HepG2 (cell line): Measurements from ENCODE around the gene ZCCHC4. TPM values are rescaled to one million over a fixed set of nuclear protein-coding genes. Genes with fewer than 3 reads are reported as not detected.
"Not testable (repeated sequence)": the region's sequence is repeated elsewhere in the genome, so short reads cannot be mapped to it uniquely, and the experiment has no call there.

Source experiments
- ATAC-seq: fragments of 200-7000 bp; cut with Tn5 transposase; 3 replicates; pipeline ENCODE4 v1.9.1; 2020; ENCODE audit warnings: mild to moderate bottlenecking, moderate library complexity
- BruUV-seq: library from RNA; stranded (reverse); fragments of 400-500 nt; replicated peaks from 2 replicates; lab custom pipeline; 2021; lab: Mats Ljungman, UMichigan
- CTCF ChIA-PET: fragments of 300-600 bp; formaldehyde crosslinking; extraction: SDS; loops from one replicate; lab custom pipeline; 2021; ENCODE audit warnings: low total read pairs, inconsistent platforms, low intra/inter-chr PET ratio; lab: Yijun Ruan, JAX
- POLR2A ChIA-PET: fragments of 350-600 bp; sonication (Branson Sonifier 250); formaldehyde crosslinking; loops from one replicate; lab custom pipeline; 2020; ENCODE audit warnings: antibody characterized with exemption, inconsistent platforms; lab: Yijun Ruan, JAX
- DNase-seq: peaks from one replicate; pipeline ENCODE4 v3.0.0-alpha.2; 2015; ENCODE audit warnings: low spot score
- FAIRE-seq: peaks from 3 replicates; lab custom pipeline; 2011; peaks lifted over from hg19 to GRCh38; lab: Jason Lieb, UNC
- H2AFZ ChIP-seq: one replicate; pipeline ENCODE4 v1.6.1; 2011; ENCODE audit warnings: low read length, inconsistent platforms
- H3K27ac ChIP-seq: fragments of 300-600 bp; 3 replicates; pipeline ENCODE4 v1.8.0; 2011; ENCODE audit warnings: mixed run types, mild to moderate bottlenecking, mixed read lengths, low read length, inconsistent platforms; ENCODE audit not compliant: insufficient read depth; ENCODE audit errors: extremely low read length
- H3K27me3 ChIP-seq, 2 experiments: fragments of 200-600 bp in 1 of 2; 2 replicates in 1 of 2; 3 replicates in 1 of 2; pipeline versions ENCODE4 v1.6.0 to v1.8.0; 2011; ENCODE audit warnings: low read length in 2 of 2, mild to moderate bottlenecking in 2 of 2, moderate library complexity in 2 of 2, inconsistent platforms in 1 of 2; ENCODE audit not compliant: insufficient read depth in 2 of 2, control insufficient read depth in 1 of 2
- H3K36me3 ChIP-seq, 2 experiments: fragments of 200-600 bp in 1 of 2; replicated peaks in 1 of 2; 2 replicates in 1 of 2; 3 replicates in 1 of 2; pipeline versions ENCODE4 v1.5.1 to v1.8.0; 2011; ENCODE audit warnings: low read length in 2 of 2, inconsistent platforms in 1 of 2; ENCODE audit not compliant: insufficient read depth in 2 of 2, control insufficient read depth in 1 of 2
- H3K4me1 ChIP-seq: 2 replicates; pipeline ENCODE4 v1.5.1; 2012; ENCODE audit warnings: low read length, inconsistent platforms; ENCODE audit not compliant: insufficient read depth
- H3K4me2 ChIP-seq: 2 replicates; pipeline ENCODE4 v1.6.0; 2011; ENCODE audit warnings: low read depth, low read length, inconsistent platforms
- H3K4me3 ChIP-seq, 3 experiments: fragments of 200-600 bp in 1 of 3; sonication (generic), shearing (Covaris generic) in 1 of 3; replicated peaks in 1 of 3; 2 replicates each; pipeline ENCODE4 v1.5.1; 2011 to 2016; ENCODE audit warnings: low read length in 3 of 3, inconsistent platforms in 2 of 3, low read depth in 2 of 3, mild to moderate bottlenecking in 2 of 3, control low read depth in 1 of 3, mixed read lengths in 1 of 3; ENCODE audit not compliant: insufficient read depth in 1 of 3
- H3K79me2 ChIP-seq: one replicate; pipeline ENCODE4 v1.6.1; 2011; ENCODE audit warnings: low read length, inconsistent platforms; ENCODE audit not compliant: insufficient read depth
- H3K9ac ChIP-seq: 2 replicates; pipeline ENCODE4 v1.6.0; 2011; ENCODE audit warnings: mild to moderate bottlenecking, low read depth, low read length, inconsistent platforms; ENCODE audit not compliant: insufficient read depth
- H3K9me3 ChIP-seq: 2 replicates; pipeline ENCODE4 v1.5.1; 2012; ENCODE audit warnings: mild to moderate bottlenecking, low read length
- H4K20me1 ChIP-seq: 2 replicates; pipeline ENCODE4 v1.6.0; 2011; ENCODE audit warnings: inconsistent platforms, mild to moderate bottlenecking, low read length, moderate library complexity; ENCODE audit not compliant: insufficient read depth
- BHLHE40 ChIP-seq: IDR thresholded peaks from 2 replicates; pipeline ENCODE4 v1.6.1; 2011; ENCODE audit warnings: low read length, improper control_type of control experiment
- ETV5 ChIP-seq: IDR thresholded peaks from 2 replicates; pipeline ENCODE4 v1.6.1; 2018; ENCODE audit warnings: missing biosample characterization, missing genetic modification reagents, inconsistent platforms, borderline replicate concordance
- FOXJ3 ChIP-seq: sonication (generic); formaldehyde crosslinking; IDR thresholded peaks from 2 replicates; pipeline ENCODE4 v1.4.0; 2020; ENCODE audit warnings: missing genetic modification reagents, mild to moderate bottlenecking, borderline replicate concordance
- HDAC2 ChIP-seq: sonication (generic); formaldehyde crosslinking; IDR thresholded peaks from 2 replicates; pipeline ENCODE4 v1.4.0; 2020; ENCODE audit warnings: missing genetic modification reagents
- HOXD1 ChIP-seq: sonication (generic); formaldehyde crosslinking; IDR thresholded peaks from 2 replicates; pipeline ENCODE4 v1.5.0; 2020; ENCODE audit warnings: missing genetic modification reagents
- KAT8 ChIP-seq: IDR thresholded peaks from 2 replicates; pipeline ENCODE4 v1.6.1; 2016; ENCODE audit warnings: missing genetic modification reagents, missing compliant biosample characterization
- NFKBIZ ChIP-seq: IDR thresholded peaks from 2 replicates; pipeline ENCODE4 v1.6.1; 2018; ENCODE audit warnings: missing genetic modification reagents, missing compliant biosample characterization
- NR2C2 ChIP-seq: sonication (generic); formaldehyde crosslinking; IDR thresholded peaks from 2 replicates; pipeline ENCODE4 v1.4.0; 2020; ENCODE audit warnings: missing genetic modification reagents, mild to moderate bottlenecking, moderate library complexity, borderline replicate concordance
- RFXAP ChIP-seq: sonication (generic); formaldehyde crosslinking; IDR thresholded peaks from 2 replicates; pipeline ENCODE4 v1.4.0; 2020; ENCODE audit warnings: missing genetic modification reagents, borderline replicate concordance
- RXRB ChIP-seq: IDR thresholded peaks from 2 replicates; pipeline ENCODE4 v1.6.1; 2016; ENCODE audit warnings: borderline replicate concordance, missing genetic modification reagents, missing compliant biosample characterization
- ZFP1 ChIP-seq: IDR thresholded peaks from 2 replicates; pipeline ENCODE4 v1.6.1; 2016
- ZNF331 ChIP-seq: sonication (generic); formaldehyde crosslinking; IDR thresholded peaks from 2 replicates; pipeline ENCODE4 v1.4.0; 2020; ENCODE audit warnings: missing genetic modification reagents
- WGBS: methylation state at CpG from one replicate; pipeline ENCODE4 v1.1.6; 2017; ENCODE audit warnings: low lambda C conversion rate; 5-methylcytosine and 5-hydroxymethylcytosine counted together
- in situ Hi-C: cut with HindIII; loops from 2 replicates; pipeline ENCODE4 v1.10.0; 2017; ENCODE audit warnings: low pct_unique_long_range_greater_than_20kb; ENCODE audit not compliant: extremely low pct_ligation_motif_present
- intact Hi-C: fragments of 100-400 bp; cut with micrococcal nuclease; formaldehyde crosslinking; loops from one replicate; pipeline ENCODE4 v1.10.0; 2022; ENCODE audit not compliant: unreplicated experiment
- polyA plus RNA-seq, 8 experiments: library from polyadenylated mRNA; depleted of rRNA in 3 of 8; stranded (reverse) in 7 of 8; unstranded in 1 of 8; fragments of >200 nt; fragmentation: Illumina TruSeq in 4 of 8; extraction: Trizol in 4 of 8; gene quantifications; 2 replicates each; pipeline versions ENCODE4 v1.2.1 to v1.2.3, GENCODE V29; 2011 to 2016; ENCODE audit warnings: low read depth in 4 of 8, missing spikeins in 1 of 8, mixed read lengths in 1 of 8; ENCODE audit not compliant: insufficient read depth in 1 of 8
- total RNA-seq, 5 experiments: library from RNA; depleted of rRNA; stranded (reverse); fragments of >200 nt; fragmentation: Illumina TruSeq; extraction: Trizol; gene quantifications; 2 replicates each; pipeline ENCODE4 v1.2.3, GENCODE V29; 2016; ENCODE audit warnings: low read depth in 1 of 5
- TF ChIP-seq, protein P1 (sequence below): sonication (generic); formaldehyde crosslinking; conservative IDR thresholded peaks from 2 replicates; pipeline ENCODE4 v1.4.0; 2020; ENCODE audit warnings: mild to moderate bottlenecking, missing genetic modification reagents, moderate library complexity
- TF ChIP-seq, protein P2 (sequence below): IDR thresholded peaks from 2 replicates; pipeline ENCODE4 v1.6.1; 2016
- TF ChIP-seq, protein P3 (sequence below): sonication (generic); formaldehyde crosslinking; IDR thresholded peaks from 2 replicates; pipeline ENCODE4 v1.4.0; 2020; ENCODE audit warnings: missing genetic modification reagents, borderline replicate concordance

The ZCCHC4 gene
- total and polyA plus RNA-seq, 2 of the 13 experiments (the other 11 are each of a cell fraction or from before 2014, with no cell fraction given): 13.2 to 15.0 TPM

DNA sequence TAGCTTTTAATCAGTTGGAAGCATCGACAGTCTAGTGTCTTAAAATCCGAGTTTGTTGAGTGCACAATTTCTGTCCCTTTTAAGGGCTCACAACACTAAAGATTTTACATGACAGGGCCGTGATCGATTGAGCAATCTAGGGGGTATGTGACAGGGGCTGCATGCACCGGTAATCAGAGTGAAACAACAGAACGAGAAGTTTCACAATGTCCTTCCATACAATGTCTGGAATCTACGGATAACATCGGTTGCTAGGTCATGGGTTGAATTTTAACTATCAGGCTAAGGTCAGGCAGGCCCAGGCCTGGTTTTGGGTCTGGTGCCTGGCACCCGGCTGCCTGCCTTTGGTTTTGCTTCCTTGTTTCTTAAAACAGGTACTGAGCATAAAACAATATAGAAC lies 60.0 kb downstream of the ZCCHC4 start:
- H3K79me2 ChIP-seq, H3K9me3 ChIP-seq, H3K36me3 ChIP-seq, H2AFZ ChIP-seq, BruUV-seq, H4K20me1 ChIP-seq, H3K4me3 ChIP-seq, H3K27me3 ChIP-seq, CTCF ChIA-PET: not testable (repeated sequence)
- POLR2A ChIA-PET: interaction anchor here (1.3 kb wide), 1 partner anchor 139 kb away, joined by 3 read pairs; no protein-coding TSS in a partner anchor
- Histone ChIP-seq H3K9ac (peak overlapping the region; percentile 60), H3K27ac (peak overlapping the region; percentile 80), H3K4me2 (peak overlapping the region; percentile 54), H3K4me1 (peaks cover 61% of the 10 kb centered on the region)
- 2% methylated on average over 9 of the region's 9 CpGs for WGBS
- peak; percentile 6; the same call in 1 of the 3 replicates for ATAC-seq
- peak; percentile 78 for FAIRE-seq
- intact Hi-C loops (loop anchor here (10.0 kb wide), 1 partner anchor 138 kb away; the partner anchor contains the start of gene PI4K2B), in situ Hi-C loops (loop anchor here (25.0 kb wide), 1 partner anchor 385 kb away; no protein-coding TSS in a partner anchor)
- peak; percentile 85 for DNase-seq
- TF ChIP-seq NR2C2: peak; percentile 47; the same call in 1 of the 2 replicates
- peak; percentile 49; the same call in 1 of the 2 replicates for TF ChIP-seq NFKBIZ (CRISPR knock-in tag)
- 0 out of 2 replicates have a peak, but pooled peaks have one; percentile 12 for TF ChIP-seq BHLHE40
- TF ChIP-seq HOXD1 (CRISPR knock-in tag): peak; percentile 83
- TF ChIP-seq KAT8 (CRISPR knock-in tag): peak; percentile 55; the same call in 1 of the 2 replicates
- TF ChIP-seq, protein P1, sequence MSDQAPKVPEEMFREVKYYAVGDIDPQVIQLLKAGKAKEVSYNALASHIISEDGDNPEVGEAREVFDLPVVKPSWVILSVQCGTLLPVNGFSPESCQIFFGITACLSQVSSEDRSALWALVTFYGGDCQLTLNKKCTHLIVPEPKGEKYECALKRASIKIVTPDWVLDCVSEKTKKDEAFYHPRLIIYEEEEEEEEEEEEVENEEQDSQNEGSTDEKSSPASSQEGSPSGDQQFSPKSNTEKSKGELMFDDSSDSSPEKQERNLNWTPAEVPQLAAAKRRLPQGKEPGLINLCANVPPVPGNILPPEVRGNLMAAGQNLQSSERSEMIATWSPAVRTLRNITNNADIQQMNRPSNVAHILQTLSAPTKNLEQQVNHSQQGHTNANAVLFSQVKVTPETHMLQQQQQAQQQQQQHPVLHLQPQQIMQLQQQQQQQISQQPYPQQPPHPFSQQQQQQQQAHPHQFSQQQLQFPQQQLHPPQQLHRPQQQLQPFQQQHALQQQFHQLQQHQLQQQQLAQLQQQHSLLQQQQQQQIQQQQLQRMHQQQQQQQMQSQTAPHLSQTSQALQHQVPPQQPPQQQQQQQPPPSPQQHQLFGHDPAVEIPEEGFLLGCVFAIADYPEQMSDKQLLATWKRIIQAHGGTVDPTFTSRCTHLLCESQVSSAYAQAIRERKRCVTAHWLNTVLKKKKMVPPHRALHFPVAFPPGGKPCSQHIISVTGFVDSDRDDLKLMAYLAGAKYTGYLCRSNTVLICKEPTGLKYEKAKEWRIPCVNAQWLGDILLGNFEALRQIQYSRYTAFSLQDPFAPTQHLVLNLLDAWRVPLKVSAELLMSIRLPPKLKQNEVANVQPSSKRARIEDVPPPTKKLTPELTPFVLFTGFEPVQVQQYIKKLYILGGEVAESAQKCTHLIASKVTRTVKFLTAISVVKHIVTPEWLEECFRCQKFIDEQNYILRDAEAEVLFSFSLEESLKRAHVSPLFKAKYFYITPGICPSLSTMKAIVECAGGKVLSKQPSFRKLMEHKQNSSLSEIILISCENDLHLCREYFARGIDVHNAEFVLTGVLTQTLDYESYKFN: peak; percentile 77
- TF ChIP-seq HDAC2 (CRISPR knock-in tag): peak; percentile 64
- peak; percentile 73 for TF ChIP-seq RXRB
- TF ChIP-seq, protein P2, sequence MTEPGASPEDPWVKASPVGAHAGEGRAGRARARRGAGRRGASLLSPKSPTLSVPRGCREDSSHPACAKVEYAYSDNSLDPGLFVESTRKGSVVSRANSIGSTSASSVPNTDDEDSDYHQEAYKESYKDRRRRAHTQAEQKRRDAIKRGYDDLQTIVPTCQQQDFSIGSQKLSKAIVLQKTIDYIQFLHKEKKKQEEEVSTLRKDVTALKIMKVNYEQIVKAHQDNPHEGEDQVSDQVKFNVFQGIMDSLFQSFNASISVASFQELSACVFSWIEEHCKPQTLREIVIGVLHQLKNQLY: 0 out of 2 replicates have a peak, but pooled peaks have one; percentile 33
- TF ChIP-seq ZNF331: peak; percentile 61
- TF ChIP-seq RFXAP (CRISPR knock-in tag): peak; percentile 65; the same call in 1 of the 2 replicates
- TF ChIP-seq ZFP1 (CRISPR knock-in tag): 0 out of 2 replicates have a peak, but pooled peaks have one; percentile 63
- TF ChIP-seq ETV5 (CRISPR knock-in tag): peak; percentile 12; the same call in 1 of the 2 replicates
- peak; percentile 74; the same call in 1 of the 2 replicates for TF ChIP-seq FOXJ3
- TF ChIP-seq, protein P3, sequence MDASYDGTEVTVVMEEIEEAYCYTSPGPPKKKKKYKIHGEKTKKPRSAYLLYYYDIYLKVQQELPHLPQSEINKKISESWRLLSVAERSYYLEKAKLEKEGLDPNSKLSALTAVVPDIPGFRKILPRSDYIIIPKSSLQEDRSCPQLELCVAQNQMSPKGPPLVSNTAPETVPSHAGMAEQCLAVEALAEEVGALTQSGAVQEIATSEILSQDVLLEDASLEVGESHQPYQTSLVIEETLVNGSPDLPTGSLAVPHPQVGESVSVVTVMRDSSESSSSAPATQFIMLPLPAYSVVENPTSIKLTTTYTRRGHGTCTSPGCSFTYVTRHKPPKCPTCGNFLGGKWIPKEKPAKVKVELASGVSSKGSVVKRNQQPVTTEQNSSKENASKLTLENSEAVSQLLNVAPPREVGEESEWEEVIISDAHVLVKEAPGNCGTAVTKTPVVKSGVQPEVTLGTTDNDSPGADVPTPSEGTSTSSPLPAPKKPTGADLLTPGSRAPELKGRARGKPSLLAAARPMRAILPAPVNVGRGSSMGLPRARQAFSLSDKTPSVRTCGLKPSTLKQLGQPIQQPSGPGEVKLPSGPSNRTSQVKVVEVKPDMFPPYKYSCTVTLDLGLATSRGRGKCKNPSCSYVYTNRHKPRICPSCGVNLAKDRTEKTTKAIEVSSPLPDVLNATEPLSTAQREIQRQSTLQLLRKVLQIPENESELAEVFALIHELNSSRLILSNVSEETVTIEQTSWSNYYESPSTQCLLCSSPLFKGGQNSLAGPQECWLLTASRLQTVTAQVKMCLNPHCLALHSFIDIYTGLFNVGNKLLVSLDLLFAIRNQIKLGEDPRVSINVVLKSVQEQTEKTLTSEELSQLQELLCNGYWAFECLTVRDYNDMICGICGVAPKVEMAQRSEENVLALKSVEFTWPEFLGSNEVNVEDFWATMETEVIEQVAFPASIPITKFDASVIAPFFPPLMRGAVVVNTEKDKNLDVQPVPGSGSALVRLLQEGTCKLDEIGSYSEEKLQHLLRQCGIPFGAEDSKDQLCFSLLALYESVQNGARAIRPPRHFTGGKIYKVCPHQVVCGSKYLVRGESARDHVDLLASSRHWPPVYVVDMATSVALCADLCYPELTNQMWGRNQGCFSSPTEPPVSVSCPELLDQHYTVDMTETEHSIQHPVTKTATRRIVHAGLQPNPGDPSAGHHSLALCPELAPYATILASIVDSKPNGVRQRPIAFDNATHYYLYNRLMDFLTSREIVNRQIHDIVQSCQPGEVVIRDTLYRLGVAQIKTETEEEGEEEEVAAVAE (CRISPR knock-in tag): peak; percentile 24; the same call in 1 of the 2 replicates
